ENCODE measurements around the gene DENND1B. TPM values are rescaled to one million over a fixed set of nuclear protein-coding genes. Genes with fewer than 3 reads are reported as not detected.

The DENND1B gene
- total RNA-seq, 4 donors from 2014 or later, result 10.1 to 14.4 (median 12.6) TPM

DNA sequence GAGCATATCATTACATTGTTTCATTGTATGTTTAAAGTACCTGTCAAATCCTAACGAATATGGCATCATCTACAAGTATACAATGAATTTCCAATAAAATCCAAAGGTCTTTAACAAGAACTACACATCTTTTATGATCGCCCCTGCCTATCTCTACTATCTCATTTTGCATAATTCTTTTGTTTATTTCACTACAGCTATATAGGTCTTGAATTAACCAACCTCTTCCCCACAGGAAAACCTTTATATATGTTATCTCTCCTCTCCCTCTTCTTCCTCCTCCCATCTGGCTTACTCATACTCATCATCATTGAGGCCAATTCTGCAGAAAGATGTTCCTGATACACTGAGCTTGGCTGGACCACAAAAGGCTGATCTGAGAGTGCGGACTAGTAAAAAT, 175.5 kb downstream of the DENND1B start:
- DNase-seq (ENCODE audit: low spot score in 2 of 2), result no peak
- Histone ChIP-seq H3K4me3 (no peak overlapping the region), H3K4me1 (no peaks in the 10 kb centered on the region), H3K27ac (no peak overlapping the region), H3K27me3 (no peaks in the 10 kb centered on the region), H3K36me3 (peaks cover 3% of the 10 kb centered on the region), H3K9me3 (no peaks in the 10 kb centered on the region)
- TF ChIP-seq POLR2A (IDR thresholded peaks at IDR 0.05) (no peak), EP300 (IDR thresholded peaks at IDR 0.05) (no peak), POLR2AphosphoS5 (IDR thresholded peaks at IDR 0.05) (no peak)
- TF ChIP-seq, protein P1, sequence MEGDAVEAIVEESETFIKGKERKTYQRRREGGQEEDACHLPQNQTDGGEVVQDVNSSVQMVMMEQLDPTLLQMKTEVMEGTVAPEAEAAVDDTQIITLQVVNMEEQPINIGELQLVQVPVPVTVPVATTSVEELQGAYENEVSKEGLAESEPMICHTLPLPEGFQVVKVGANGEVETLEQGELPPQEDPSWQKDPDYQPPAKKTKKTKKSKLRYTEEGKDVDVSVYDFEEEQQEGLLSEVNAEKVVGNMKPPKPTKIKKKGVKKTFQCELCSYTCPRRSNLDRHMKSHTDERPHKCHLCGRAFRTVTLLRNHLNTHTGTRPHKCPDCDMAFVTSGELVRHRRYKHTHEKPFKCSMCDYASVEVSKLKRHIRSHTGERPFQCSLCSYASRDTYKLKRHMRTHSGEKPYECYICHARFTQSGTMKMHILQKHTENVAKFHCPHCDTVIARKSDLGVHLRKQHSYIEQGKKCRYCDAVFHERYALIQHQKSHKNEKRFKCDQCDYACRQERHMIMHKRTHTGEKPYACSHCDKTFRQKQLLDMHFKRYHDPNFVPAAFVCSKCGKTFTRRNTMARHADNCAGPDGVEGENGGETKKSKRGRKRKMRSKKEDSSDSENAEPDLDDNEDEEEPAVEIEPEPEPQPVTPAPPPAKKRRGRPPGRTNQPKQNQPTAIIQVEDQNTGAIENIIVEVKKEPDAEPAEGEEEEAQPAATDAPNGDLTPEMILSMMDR (IDR thresholded peaks at IDR 0.05), result no peak
- 91% methylated on average over 3 of the region's 3 CpGs for WGBS

- no peak for TF ChIP-seq POLR2A (IDR thresholded peaks at IDR 0.05)
- TF ChIP-seq POLR2AphosphoS5 (IDR thresholded peaks at IDR 0.05), result no peak
- TF ChIP-seq, protein P1 (IDR thresholded peaks at IDR 0.05), result no peak
- TF ChIP-seq EP300 (IDR thresholded peaks at IDR 0.05), result no peak
- H3K36me3 ChIP-seq, result peaks cover 3% of the 10 kb centered on the region
- DNase-seq (ENCODE audit: low spot score in 2 of 2), result no peak
- no peak overlapping the region for H3K4me3 ChIP-seq
- H3K27me3 ChIP-seq, result no peaks in the 10 kb centered on the region
- H3K9me3 ChIP-seq, result no peaks in the 10 kb centered on the region
- H3K4me1 ChIP-seq, result no peaks in the 10 kb centered on the region
- WGBS, result 90% methylated on average over 1 of the region's 1 CpG
- no peak overlapping the region for H3K27ac ChIP-seq
Observed at GRCh38 chr1:197598935-197599334, 176.3 kb downstream of the DENND1B start.

DNA sequence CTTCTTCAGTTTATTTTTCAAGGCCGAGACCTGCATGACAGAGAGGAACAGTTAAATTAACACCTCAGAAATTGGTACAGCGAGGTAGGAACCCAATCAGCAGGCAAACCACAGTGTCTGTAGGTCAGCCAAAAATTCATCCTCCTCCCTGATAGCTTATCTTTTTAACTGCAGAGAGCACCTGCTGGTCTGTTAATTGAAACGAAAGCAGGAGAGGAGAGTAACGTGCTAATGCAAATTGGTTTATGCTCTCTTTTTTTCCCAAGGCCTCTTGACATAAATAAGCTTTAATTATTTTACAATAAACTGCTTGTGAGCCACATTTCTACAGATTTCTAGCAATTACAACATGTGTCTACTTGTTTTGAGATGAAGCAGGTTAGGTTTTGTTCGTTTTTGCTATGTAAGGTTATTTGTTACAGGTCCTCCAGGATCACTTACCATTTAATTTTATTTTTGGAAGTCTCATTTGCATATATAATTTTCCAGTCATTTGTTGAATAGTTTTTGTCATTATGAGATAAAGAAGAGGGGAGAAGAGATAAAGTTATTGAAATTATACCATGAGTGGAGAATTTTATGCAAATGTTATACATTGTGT, 179.9 kb downstream of the DENND1B start:
- no peak overlapping the region for H3K4me3 ChIP-seq
- H3K27ac ChIP-seq, result no peak overlapping the region
- TF ChIP-seq POLR2A (IDR thresholded peaks at IDR 0.05), result no peak
- no peak for TF ChIP-seq POLR2AphosphoS5 (IDR thresholded peaks at IDR 0.05)
- TF ChIP-seq, protein P1 (IDR thresholded peaks at IDR 0.05), result no peak
- no peak for TF ChIP-seq EP300 (IDR thresholded peaks at IDR 0.05)
- peaks cover 3% of the 10 kb centered on the region for H3K36me3 ChIP-seq
- 50% methylated on average over 5 of the region's 5 CpGs for WGBS
- no peaks in the 10 kb centered on the region for H3K9me3 ChIP-seq
- H3K27me3 ChIP-seq, result no peaks in the 10 kb centered on the region
- DNase-seq (ENCODE audit: low spot score in 2 of 2), result no peak
- no peaks in the 10 kb centered on the region for H3K4me1 ChIP-seq

- Histone ChIP-seq H3K36me3 (peaks cover 3% of the 10 kb centered on the region), H3K27ac (no peak overlapping the region), H3K9me3 (no peaks in the 10 kb centered on the region), H3K27me3 (no peaks in the 10 kb centered on the region), H3K4me1 (no peaks in the 10 kb centered on the region), H3K4me3 (no peak overlapping the region)
- TF ChIP-seq, protein P1 (IDR thresholded peaks at IDR 0.05), result no peak
- no peak for TF ChIP-seq POLR2AphosphoS5 (IDR thresholded peaks at IDR 0.05)
- TF ChIP-seq POLR2A (IDR thresholded peaks at IDR 0.05), result no peak
- DNase-seq (ENCODE audit: low spot score in 2 of 2), result no peak
- 95% methylated on average over 2 of the region's 2 CpGs for WGBS
Observed at GRCh38 chr1:197590687-197591086, 184.6 kb downstream of the DENND1B start.

DNA sequence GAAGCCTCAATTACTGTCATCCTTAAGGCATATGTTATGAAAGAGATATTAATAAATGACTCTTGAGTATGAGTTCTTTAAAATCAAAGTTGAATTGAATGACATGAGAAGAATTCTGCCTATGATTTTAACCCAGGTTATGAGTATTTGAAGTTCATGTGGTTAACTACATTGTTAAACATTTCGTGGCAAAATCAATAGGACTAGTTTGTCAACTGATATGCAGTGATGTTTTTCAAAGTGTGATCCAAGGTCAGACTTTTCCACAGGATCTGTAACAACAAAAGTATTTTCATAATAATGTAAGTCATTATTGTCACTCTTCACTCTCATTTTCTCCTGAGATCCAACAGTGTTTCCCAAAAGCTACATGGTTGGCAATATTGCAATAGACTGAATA, 189.5 kb downstream of the DENND1B start:
- TF ChIP-seq POLR2AphosphoS5 (IDR thresholded peaks at IDR 0.05), result no peak
- no peak for TF ChIP-seq POLR2A (IDR thresholded peaks at IDR 0.05)
- TF ChIP-seq EP300 (IDR thresholded peaks at IDR 0.05), result no peak
- TF ChIP-seq, protein P1 (IDR thresholded peaks at IDR 0.05), result no peak
- Histone ChIP-seq H3K9me3 (no peaks in the 10 kb centered on the region), H3K27ac (no peak overlapping the region), H3K27me3 (no peaks in the 10 kb centered on the region), H3K4me1 (no peaks in the 10 kb centered on the region), H3K36me3 (peaks cover 4% of the 10 kb centered on the region), H3K4me3 (no peak overlapping the region)
- DNase-seq (ENCODE audit: low spot score in 2 of 2), result no peak
- WGBS, result 96% methylated on average over 1 of the region's 1 CpG
